SK-N-SH (cell line): Measurements from ENCODE around the gene LDB2. TPM values are rescaled to one million over a fixed set of nuclear protein-coding genes. Genes with fewer than 3 reads are reported as not detected.

ENCODE experiments used
- CTCF ChIA-PET: fragments of 300-600, 350-600 bp; formaldehyde crosslinking; extraction: SDS; loops from one replicate; lab custom pipeline; 2021; lab: Yijun Ruan, JAX
- POLR2A ChIA-PET: fragments of 350-600 bp; sonication (Branson Sonifier 250); formaldehyde crosslinking; extraction: SDS; loops from one replicate; lab custom pipeline; 2020; ENCODE audit warnings: antibody characterized with exemption, inconsistent platforms; lab: Yijun Ruan, JAX
- DNase-seq: peaks from one replicate; pipeline ENCODE4 v3.0.0; 2012
- H2AFZ ChIP-seq: fragments of 200-600 bp; sonication (generic); 2 replicates; pipeline ENCODE4 v1.8.1; 2016; ENCODE audit warnings: antibody characterized with exemption, mild to moderate bottlenecking, low read depth
- H3F3A ChIP-seq: fragments of 200-600 bp; sonication (generic); replicated peaks from 2 replicates; pipeline ENCODE3; 2016; ENCODE audit warnings: antibody characterized with exemption, mild to moderate bottlenecking; ENCODE audit not compliant: insufficient read depth
- H3K27ac ChIP-seq, 2 experiments: fragments of 200-500 bp in 1 of 2; fragments of 200-600 bp in 1 of 2; sonication (Bioruptor generic) in 1 of 2; sonication (generic), shearing (Covaris generic) in 1 of 2; 2 replicates each; pipeline versions ENCODE4 v1.5.1 to v1.6.1; 2014 to 2016; ENCODE audit warnings: low read depth in 2 of 2, inconsistent platforms in 1 of 2, low read length in 1 of 2, mild to moderate bottlenecking in 1 of 2, mixed read lengths in 1 of 2
- H3K27me3 ChIP-seq: fragments of 200-600 bp; sonication (generic), shearing (Covaris generic); 2 replicates; pipeline ENCODE4 v1.6.1; 2016; ENCODE audit warnings: mixed run types; ENCODE audit not compliant: insufficient read depth
- H3K36me3 ChIP-seq, 2 experiments: fragments of 200-500 bp in 1 of 2; fragments of 200-600 bp in 1 of 2; sonication (Bioruptor generic) in 1 of 2; sonication (generic) in 1 of 2; replicated peaks in 1 of 2; 2 replicates each; pipeline versions ENCODE3 to v1.5.1; 2014 to 2016; ENCODE audit warnings: low read length in 1 of 2, mild to moderate bottlenecking in 1 of 2; ENCODE audit not compliant: insufficient read depth in 2 of 2, control insufficient read depth in 1 of 2
- H3K4me1 ChIP-seq, 2 experiments: fragments of 200-500 bp in 1 of 2; fragments of 200-600 bp in 1 of 2; sonication (Bioruptor generic) in 1 of 2; sonication (generic), shearing (Covaris generic) in 1 of 2; 2 replicates each; pipeline versions ENCODE4 v1.5.1 to v1.6.1; 2014 to 2016; ENCODE audit warnings: low read depth in 1 of 2, low read length in 1 of 2, mixed run types in 1 of 2; ENCODE audit not compliant: insufficient read depth in 2 of 2, control insufficient read depth in 1 of 2
- H3K4me2 ChIP-seq: fragments of 200-600 bp; sonication (generic), shearing (Covaris generic); 2 replicates; pipeline ENCODE4 v1.6.1; 2017; ENCODE audit warnings: mixed run types
- H3K4me3 ChIP-seq, 2 experiments: fragments of 200-500 bp in 1 of 2; fragments of 200-600 bp in 1 of 2; sonication (Bioruptor generic) in 1 of 2; sonication (generic), shearing (Covaris generic) in 1 of 2; 2 replicates each; pipeline versions ENCODE4 v1.5.1 to v1.8.1; 2014 to 2016; ENCODE audit warnings: low read depth in 2 of 2, inconsistent platforms in 1 of 2, low read length in 1 of 2, mild to moderate bottlenecking in 1 of 2, mixed read lengths in 1 of 2, moderate library complexity in 1 of 2
- H3K79me2 ChIP-seq: fragments of 200-600 bp; sonication (generic); 2 replicates; pipeline ENCODE4 v1.8.1; 2017; ENCODE audit warnings: mild to moderate bottlenecking; ENCODE audit not compliant: insufficient read depth
- H3K9ac ChIP-seq: fragments of 200-600 bp; sonication (generic); 2 replicates; pipeline ENCODE4 v1.6.1; 2017; ENCODE audit warnings: mixed run types
- H3K9me2 ChIP-seq: fragments of 200-600 bp; sonication (generic); 2 replicates; pipeline ENCODE4 v1.6.1; 2017; ENCODE audit warnings: mixed run types
- H3K9me3 ChIP-seq: fragments of 200-600 bp; sonication (generic); 2 replicates; pipeline ENCODE4 v1.6.1; 2017; ENCODE audit warnings: mixed run types, mild to moderate bottlenecking, moderate library complexity
- H4K20me1 ChIP-seq: fragments of 200-600 bp; sonication (generic); 2 replicates; pipeline ENCODE4 v1.6.1; 2017; ENCODE audit warnings: mild to moderate bottlenecking, mixed run types; ENCODE audit not compliant: insufficient read depth
- EP300 ChIP-seq, 2 experiments: IDR thresholded peaks; 2 replicates each; pipeline versions ENCODE4 v1.4.0 to v1.6.1; 2012; ENCODE audit warnings: borderline replicate concordance in 1 of 2, low read depth in 1 of 2, low read length in 1 of 2
- EZH2phosphoT487 ChIP-seq: fragments of 200-600 bp; sonication (generic); IDR thresholded peaks from 2 replicates; pipeline ENCODE4 v1.6.1; 2017; ENCODE audit warnings: low read depth, mixed run types, mild to moderate bottlenecking, antibody characterized with exemption, moderate library complexity, borderline replicate concordance
- FOSL2 ChIP-seq: IDR thresholded peaks from 2 replicates; pipeline ENCODE4 v1.4.0; 2012; ENCODE audit warnings: low read depth, mild to moderate bottlenecking, moderate library complexity, borderline replicate concordance
- GABPA ChIP-seq: IDR thresholded peaks from 2 replicates; pipeline ENCODE4 v1.4.0; 2012; ENCODE audit warnings: low read depth, mild to moderate bottlenecking
- GATA2 ChIP-seq: sonication (generic); formaldehyde crosslinking; IDR thresholded peaks from 2 replicates; pipeline ENCODE4 v1.5.0; 2020; ENCODE audit warnings: mild to moderate bottlenecking, missing genetic modification reagents
- IRF3 ChIP-seq: fragments of 150-350 bp; IDR thresholded peaks from 2 replicates; pipeline ENCODE4 v1.6.1; 2016; ENCODE audit warnings: mild to moderate bottlenecking, low read depth, low read length
- JUND ChIP-seq: IDR thresholded peaks from 2 replicates; pipeline ENCODE4 v1.4.0; 2012
- MAX ChIP-seq: IDR thresholded peaks from 2 replicates; pipeline ENCODE4 v1.4.0; 2012; ENCODE audit warnings: low read depth
- MEF2A ChIP-seq: IDR thresholded peaks from 2 replicates; pipeline ENCODE4 v1.4.0; 2012; ENCODE audit warnings: low read depth, borderline replicate concordance
- MXI1 ChIP-seq: IDR thresholded peaks from 2 replicates; pipeline ENCODE4 v1.6.1; 2012; ENCODE audit warnings: mild to moderate bottlenecking, low read depth, low read length, improper control_type of control experiment
- NFIC ChIP-seq: IDR thresholded peaks from 2 replicates; pipeline ENCODE4 v1.4.0; 2012; ENCODE audit warnings: borderline replicate concordance
- NRF1 ChIP-seq: IDR thresholded peaks from 2 replicates; pipeline ENCODE4 v1.6.1; 2012; ENCODE audit warnings: low read depth, mild to moderate bottlenecking, low read length
- RCOR1 ChIP-seq: fragments of 150-350 bp; IDR thresholded peaks from 2 replicates; pipeline ENCODE4 v1.6.1; 2017; ENCODE audit warnings: antibody characterized with exemption, low read length
- RFX5 ChIP-seq: IDR thresholded peaks from 2 replicates; pipeline ENCODE4 v1.6.1; 2012; ENCODE audit warnings: mild to moderate bottlenecking, improper control_type of control experiment, low read length
- RXRA ChIP-seq: IDR thresholded peaks from 2 replicates; pipeline ENCODE4 v1.4.0; 2012; ENCODE audit warnings: low read depth, mild to moderate bottlenecking, borderline replicate concordance
- SIN3A ChIP-seq: IDR thresholded peaks from 2 replicates; pipeline ENCODE4 v1.6.1; 2012; ENCODE audit warnings: low read depth, mild to moderate bottlenecking, low read length, moderate library complexity, borderline replicate concordance
- SMC3 ChIP-seq: IDR thresholded peaks from 2 replicates; pipeline ENCODE4 v1.6.1; 2012; ENCODE audit warnings: low read depth, low read length, improper control_type of control experiment
- TCF12 ChIP-seq: IDR thresholded peaks from 2 replicates; pipeline ENCODE4 v1.4.0; 2012
- TEAD4 ChIP-seq: IDR thresholded peaks from 2 replicates; pipeline ENCODE4 v1.4.0; 2012; ENCODE audit warnings: mild to moderate bottlenecking, borderline replicate concordance; ENCODE audit not compliant: insufficient read depth
- USF1 ChIP-seq: IDR thresholded peaks from 2 replicates; pipeline ENCODE4 v1.4.0; 2012; ENCODE audit warnings: low read depth, borderline replicate concordance
- USF2 ChIP-seq: fragments of 150-350 bp; IDR thresholded peaks from 2 replicates; pipeline ENCODE4 v1.6.1; 2017; ENCODE audit warnings: antibody characterized with exemption, low read length, low read depth, borderline replicate concordance
- ZBTB33 ChIP-seq: IDR thresholded peaks from 2 replicates; pipeline ENCODE4 v1.4.0; 2012; ENCODE audit warnings: low read depth, borderline replicate concordance
- WGBS: methylation state at CpG from one replicate; pipeline ENCODE4 v1.1.6; 2017; ENCODE audit warnings: low lambda C conversion rate; 5-methylcytosine and 5-hydroxymethylcytosine counted together
- polyA plus RNA-seq, 3 experiments: library from polyadenylated mRNA; depleted of rRNA; stranded (reverse); fragments of >200 nt; gene quantifications; 2 replicates each; pipeline ENCODE4 v1.2.3, GENCODE V29; 2012

Gene LDB2
- polyA plus RNA-seq, 1 of the 3 experiments (the other 2 are of a cell fraction): 11.0 TPM

GRCh38 chr4:16550531-16550930 lies 347.9 kb downstream of the LDB2 start (continued):
- no peak for TF ChIP-seq ZBTB33
- no peak for TF ChIP-seq MXI1
- TF ChIP-seq NRF1: no peak
- no peak for TF ChIP-seq NFIC
- TF ChIP-seq USF1: no peak
- TF ChIP-seq SMC3: no peak
- TF ChIP-seq IRF3: no peak
- TF ChIP-seq EZH2phosphoT487: no peak
- TF ChIP-seq TEAD4: no peak
- TF ChIP-seq, all 33 proteins: peak for 0

- WGBS: 56% methylated on average over 7 of the region's 7 CpGs
- TF ChIP-seq MEF2A (no peak), JUND (no peak), FOSL2 (no peak), USF2 (no peak), EZH2phosphoT487 (no peak), TEAD4 (no peak), NFIC (no peak), EP300 (IDR thresholded peaks at IDR 0.05; ENCODE audit: borderline replicate concordance in 1 of 2, low read depth in 1 of 2, low read length in 1 of 2) (no peak), RXRA (no peak), RFX5 (no peak), RCOR1 (no peak), MAX (no peak), USF1 (no peak), MXI1 (no peak), ZBTB33 (no peak), GATA2 (CRISPR knock-in tag) (no peak), SIN3A (no peak), SMC3 (no peak), GABPA (no peak), TCF12 (no peak)
- Histone ChIP-seq H3K27me3 (no peaks in the 10 kb centered on the region), H4K20me1 (no peaks in the 10 kb centered on the region), H3K27ac (no peak overlapping the region), H3F3A (no peaks in the 10 kb centered on the region), H3K4me2 (no peak overlapping the region), H3K36me3 (no peaks in the 10 kb centered on the region), H3K9ac (no peak overlapping the region), H2AFZ (no peak overlapping the region), H3K9me3 (no peaks in the 10 kb centered on the region), H3K79me2 (no peaks in the 10 kb centered on the region), H3K4me3 (no peak overlapping the region), H3K4me1 (no peaks in the 10 kb centered on the region), H3K9me2 (no peaks in the 10 kb centered on the region)
- ChIA-PET POLR2A (no interaction called here), CTCF (no interaction called here)
- no peak for DNase-seq
Measured at GRCh38 chr4:16545656-16546055, 352.8 kb downstream of the LDB2 start.
